ENCODE data around the gene SIM2.

DNA sequence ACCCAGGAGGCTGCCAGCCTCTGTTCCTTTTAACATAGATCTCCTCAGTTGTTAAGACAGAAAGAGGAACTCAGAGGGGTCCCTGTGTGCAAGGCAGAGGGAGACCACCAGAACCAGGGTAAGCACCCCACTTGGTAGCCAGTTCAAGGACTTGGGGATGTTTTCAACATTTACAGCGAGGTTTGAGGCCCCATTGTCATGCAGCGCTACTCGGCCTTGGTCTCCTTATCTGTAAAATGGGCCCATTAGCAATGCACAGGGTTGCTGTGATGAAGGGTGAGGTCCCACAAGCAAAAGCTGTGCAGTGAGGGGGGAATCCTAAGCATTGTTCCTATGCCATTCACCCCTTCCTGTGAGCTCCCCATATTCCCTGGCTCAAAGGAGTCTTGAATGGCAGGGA is 4.2 kb downstream of the SIM2 start:
- TF ChIP-seq CTCF (conservative IDR thresholded peaks at IDR 0.05; ENCODE audit: low read depth in 2 of 2) (no peak), EZH2phosphoT487 (IDR thresholded peaks at IDR 0.05; ENCODE audit: unreplicated experiment) (no peak), EZH2 (IDR thresholded peaks at IDR 0.05; ENCODE audit: low read depth, unreplicated experiment) (peak; percentile 61), ZNF331 (CRISPR knock-in tag; IDR thresholded peaks at IDR 0.05; ENCODE audit: low read depth) (no peak), REST (IDR thresholded peaks at IDR 0.05; ENCODE audit: unreplicated experiment) (no peak), POLR2AphosphoS5 (IDR thresholded peaks at IDR 0.05; ENCODE audit: low read depth) (no peak), JUNB (IDR thresholded peaks at IDR 0.05; ENCODE audit: unreplicated experiment) (no peak), CREB1 (CRISPR knock-in tag; IDR thresholded peaks at IDR 0.05; ENCODE audit: low read depth) (no peak), STAT1 (IDR thresholded peaks at IDR 0.05; ENCODE audit: unreplicated experiment) (no peak)
- TF ChIP-seq, protein P1, sequence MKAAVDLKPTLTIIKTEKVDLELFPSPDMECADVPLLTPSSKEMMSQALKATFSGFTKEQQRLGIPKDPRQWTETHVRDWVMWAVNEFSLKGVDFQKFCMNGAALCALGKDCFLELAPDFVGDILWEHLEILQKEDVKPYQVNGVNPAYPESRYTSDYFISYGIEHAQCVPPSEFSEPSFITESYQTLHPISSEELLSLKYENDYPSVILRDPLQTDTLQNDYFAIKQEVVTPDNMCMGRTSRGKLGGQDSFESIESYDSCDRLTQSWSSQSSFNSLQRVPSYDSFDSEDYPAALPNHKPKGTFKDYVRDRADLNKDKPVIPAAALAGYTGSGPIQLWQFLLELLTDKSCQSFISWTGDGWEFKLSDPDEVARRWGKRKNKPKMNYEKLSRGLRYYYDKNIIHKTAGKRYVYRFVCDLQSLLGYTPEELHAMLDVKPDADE (IDR thresholded peaks at IDR 0.05), result no peak
